ENCODE measurements around the gene CHKA.

The CHKA gene

DNA sequence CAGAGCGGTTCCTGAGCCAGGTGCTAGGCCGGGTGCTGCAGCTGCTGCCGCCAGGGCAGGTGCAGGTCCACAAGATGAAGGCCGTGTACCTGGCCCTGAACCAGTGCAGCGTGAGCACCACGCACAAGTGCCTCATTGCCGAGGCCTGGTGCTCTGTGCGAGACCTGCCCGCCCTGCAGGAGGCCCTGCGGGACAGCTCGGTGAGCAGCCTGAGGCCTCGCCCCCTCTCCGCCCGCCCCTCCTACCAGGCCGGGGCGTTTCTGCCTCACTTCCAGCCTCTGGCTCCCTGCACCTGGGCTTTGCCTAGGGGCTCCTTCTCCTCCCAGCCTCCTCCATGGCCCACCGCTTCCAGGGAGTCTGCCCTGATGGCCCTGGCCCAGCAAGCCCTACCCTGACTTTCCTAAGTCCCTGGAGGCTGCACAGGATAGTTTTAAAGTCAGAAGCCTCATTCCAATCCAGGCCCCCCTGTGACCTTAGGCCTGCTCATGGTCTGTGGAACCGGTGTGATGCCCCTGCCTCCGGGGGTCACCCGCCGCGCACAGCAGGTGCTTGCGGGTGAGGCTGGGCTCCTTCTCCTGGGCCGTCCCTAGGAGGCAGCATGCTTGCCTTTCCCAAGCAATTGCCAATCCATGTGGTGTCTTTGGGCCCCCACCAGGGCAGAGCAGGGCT is 76.9 kb downstream of the CHKA start:
- no peak for DNase-seq (ENCODE audit: low read depth)

DNA sequence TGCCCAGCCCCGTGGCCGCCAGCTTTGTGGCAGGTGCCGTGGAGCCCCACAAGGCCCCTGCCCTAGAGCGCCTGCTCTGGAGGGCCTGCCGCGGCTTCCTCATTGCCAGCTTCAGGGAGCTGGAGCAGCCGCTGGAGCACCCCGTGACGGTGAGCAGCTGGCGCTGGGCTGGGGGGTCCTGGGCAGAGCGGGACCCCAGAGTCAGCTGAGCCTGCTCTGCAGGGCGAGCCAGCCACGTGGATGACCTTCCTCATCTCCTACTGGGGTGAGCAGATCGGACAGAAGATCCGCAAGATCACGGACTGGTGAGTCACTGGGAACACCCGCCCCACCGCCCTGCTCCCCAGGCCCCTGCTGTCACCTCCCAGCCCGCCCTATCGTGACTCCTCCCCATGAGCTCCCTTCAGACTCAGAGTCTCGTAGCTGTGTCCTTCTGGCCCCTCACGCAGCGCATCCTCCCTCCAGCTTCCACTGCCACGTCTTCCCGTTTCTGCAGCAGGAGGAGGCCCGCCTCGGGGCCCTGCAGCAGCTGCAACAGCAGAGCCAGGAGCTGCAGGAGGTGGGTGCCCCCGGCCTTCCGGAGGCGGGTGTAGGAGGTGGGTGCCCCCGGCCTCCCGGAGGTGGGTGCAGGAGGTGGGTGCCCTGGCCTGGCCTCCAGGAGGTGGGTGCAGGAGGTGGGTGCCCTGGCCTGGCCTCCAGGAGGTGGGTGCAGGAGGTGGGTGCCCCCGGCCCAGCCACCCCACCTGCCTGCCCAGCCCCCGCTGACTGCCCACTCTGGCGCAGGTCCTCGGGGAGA is 77.6 kb downstream of the CHKA start:
- DNase-seq (ENCODE audit: low read depth) = peak; percentile 86

DNA sequence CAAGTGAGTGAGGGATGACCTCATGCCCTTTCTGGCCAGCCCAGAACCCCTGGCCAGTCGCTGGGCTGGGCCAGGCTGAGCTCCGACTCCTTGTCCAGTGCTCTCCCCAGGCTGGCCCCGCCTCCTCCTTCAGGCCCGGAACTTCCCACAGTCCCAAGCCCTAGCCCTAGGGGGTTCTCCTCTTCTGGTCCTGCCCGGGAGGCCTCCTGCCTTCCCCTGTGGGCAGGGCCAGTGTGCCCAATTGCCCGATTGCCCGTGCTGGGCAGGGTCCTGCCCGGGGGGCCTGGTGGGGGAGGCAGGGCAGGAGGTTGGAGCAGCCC is 78.2 kb downstream of the CHKA start:
- no peak for DNase-seq (ENCODE audit: low read depth)

DNA sequence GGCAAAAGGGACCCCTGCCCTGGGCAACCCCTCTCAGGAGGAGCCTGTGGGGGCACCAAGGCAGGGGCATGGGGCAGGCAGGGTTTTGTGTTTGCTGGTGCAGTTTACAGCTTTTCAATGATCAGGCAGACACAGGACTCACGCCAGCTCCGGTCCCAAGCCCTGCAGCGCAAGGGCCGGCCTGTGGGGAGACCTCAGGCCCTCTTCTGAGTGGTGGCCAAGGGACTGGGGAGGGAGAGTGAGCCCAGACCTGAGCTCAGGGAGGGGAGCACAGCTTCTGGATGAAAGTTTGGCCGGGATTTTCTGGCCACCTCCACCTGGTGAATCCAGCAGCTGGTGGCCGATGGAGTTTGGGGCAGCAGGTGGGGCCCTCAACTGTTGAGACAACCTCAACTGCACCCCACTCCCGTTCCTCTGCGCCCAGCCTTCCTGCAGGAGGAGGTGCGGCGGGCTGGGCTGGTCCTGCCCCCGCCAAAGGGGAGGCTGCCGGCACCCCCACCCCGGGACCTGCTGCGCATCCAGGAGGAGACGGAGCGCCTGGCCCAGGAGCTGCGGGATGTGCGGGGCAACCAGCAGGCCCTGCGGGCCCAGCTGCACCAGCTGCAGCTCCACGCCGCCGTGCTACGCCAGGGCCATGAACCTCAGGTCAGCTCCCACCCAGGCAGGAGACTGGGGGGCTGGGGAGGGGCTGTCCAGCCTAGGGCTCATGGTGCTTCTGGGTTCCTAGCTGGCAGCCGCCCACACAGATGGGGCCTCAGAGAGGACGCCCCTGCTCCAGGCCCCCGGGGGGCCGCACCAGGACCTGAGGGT is 78.8 kb downstream of the CHKA start:
- no peak for DNase-seq (ENCODE audit: low read depth)

DNA sequence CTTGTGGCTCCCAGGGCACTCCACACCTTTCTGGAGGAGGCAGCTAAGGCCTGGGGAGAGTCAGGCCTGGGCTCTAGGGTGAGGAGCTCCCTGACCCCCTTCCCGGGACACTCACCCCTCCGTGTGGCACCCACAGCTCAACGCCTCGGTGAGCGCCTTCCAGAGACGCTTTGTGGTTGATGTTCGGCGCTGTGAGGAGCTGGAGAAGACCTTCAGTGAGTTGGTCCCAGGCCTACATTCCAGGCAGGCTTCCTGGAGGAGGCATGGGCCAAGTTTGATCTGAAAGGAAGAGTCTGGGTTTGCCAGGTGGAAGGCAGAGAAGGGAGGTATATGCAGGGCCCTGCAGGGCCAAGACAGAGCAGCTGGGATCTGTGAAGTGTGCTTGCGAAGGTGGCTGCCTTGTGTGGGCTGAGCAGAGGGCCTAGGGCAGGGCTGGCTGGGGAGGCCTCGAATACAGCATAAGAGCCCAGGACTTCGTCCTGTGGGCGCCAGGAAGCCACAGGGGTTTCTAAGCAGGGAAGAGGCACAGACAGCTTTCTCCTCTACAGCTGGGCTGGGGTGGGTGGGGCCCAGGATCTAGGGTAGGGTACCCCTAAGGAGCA is 79.5 kb downstream of the CHKA start:
- no peak for DNase-seq (ENCODE audit: low read depth)

DNA sequence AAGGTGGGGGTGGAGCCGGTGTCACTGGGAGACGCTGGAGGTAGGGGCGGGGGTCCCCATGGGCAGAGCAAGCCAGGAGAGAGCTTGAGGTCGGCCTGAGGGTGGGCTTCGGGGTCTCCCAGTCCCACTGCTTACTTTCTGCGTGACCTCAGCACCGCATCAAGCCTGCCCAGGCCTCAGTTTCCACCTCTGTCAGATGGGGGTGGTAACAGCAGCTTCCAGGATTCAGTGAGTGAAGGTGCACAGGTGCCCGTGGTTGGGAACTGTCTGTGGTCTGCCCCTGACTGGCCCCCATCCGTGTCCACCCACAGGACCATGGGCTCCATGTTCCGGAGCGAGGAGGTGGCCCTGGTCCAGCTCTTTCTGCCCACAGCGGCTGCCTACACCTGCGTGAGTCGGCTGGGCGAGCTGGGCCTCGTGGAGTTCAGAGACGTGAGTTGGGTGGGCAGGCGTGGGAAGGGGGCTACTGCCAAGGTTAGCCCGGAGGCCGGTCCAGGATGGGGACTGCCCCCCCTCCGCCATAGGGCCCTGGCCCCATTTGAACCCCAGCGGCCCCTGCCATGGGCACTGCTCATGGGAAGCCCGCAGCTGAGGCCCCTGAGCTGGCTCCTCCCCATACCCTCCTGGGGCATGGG is 80.1 kb downstream of the CHKA start:
- no peak for DNase-seq (ENCODE audit: low read depth)

DNA sequence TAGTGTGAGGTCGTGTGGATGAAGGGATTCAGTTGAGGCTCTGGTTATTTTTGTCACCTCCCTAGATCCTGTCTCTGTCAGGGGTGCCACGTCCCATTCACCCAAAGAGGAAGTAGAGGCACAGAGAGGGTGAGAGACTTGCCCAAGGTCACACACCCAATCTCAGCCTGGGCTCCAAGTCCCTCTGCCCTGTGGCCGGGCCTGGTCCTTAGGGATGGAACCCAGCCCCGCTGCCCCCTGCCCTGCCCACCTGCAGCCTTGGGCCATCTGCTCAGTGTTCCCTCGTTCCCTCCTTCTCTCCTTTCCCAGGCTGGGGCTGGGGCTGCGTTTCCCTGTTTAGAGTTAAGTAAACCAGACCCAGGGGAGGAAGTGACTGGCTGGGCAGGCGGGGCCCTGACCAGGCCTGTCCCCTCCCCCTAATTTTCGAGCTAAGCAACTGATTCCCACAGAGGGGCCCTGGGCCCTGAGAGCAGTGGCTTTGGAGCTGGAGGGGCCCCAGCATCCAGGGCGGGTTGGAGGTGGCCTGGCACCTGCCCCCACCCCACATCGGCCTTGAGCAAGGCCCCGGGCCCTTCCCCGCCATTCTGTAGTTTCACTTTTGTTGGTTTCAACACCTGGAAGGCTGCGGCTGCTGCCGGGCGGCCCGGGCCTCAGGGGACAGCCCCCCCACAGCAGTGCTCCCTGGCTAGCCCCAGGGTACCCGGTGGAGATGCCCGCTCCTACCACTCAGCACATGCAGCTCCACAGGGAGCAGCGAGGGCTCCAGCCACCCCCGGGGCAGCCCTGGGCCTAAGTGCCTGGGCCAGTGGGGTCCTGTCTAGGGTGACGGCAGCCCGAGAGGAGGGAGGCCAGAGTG is 80.9 kb downstream of the CHKA start:
- DNase-seq (ENCODE audit: low read depth) = peak; percentile 79

DNA sequence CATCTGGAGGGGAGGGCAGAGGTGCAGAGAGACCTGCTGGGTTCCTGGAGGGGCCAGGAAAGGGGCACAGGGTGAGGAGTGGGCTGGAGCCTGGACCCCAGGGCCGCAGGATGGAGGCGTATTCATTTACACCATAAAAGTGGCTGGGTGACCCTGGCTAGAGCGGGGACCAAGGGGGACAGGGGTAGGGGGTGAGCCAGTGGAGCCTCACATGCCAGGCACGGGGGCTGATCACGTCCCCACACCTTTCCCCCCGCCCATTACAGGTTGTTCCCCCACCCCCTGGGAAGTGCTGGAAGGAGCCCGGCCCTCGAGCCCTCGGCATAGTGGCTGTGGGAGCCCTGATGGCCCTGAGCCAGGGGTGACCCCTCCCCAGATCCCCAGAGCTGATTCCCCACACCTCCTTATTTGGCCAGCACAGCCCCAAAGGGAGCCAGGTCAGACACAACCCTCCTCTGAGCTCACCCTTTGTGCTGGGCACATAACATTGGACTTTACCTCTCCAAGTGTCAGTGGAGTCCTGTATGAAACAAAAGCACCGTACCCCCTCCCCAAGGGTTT is 81.6 kb downstream of the CHKA start:
- DNase-seq (ENCODE audit: low read depth) = no peak

DNA sequence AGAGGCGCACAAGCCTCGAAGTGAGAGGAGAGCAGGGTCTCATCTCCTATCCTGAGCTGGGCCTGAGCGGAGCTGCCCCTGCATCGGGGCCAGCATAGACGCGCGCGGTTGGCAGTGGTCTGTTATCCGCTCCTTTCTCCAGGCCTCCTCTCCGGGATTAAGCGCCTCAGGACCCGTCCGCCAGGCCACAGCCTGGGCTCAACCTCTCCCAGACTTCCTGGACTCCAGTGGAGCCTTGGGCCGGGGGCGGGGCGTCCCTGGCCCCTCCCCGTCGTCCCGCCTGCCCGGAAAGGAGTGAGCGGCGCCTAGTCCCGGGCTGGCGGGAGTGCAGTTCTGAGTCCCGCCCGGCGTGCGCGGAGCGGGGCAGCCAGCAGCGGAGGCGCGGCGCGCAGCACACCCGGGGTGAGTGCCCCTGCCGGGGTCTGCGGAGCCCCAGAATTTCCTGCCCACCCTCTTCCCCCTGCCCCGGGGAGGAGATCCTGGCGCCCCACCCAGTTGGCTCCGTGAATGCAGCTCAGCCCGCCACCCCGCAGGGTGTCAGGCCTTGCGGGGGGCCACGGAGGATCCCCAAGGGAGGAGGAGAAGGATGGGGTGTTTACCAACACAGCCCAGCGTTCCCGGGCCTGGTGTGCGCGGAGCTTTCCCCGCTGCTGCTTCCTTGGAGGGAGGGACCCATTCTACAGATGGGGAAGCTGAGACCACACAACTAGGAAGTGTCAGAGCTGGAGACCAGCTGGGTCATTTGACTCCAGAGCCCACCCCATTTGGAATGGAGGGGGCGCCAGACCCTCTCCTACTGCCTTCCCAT is 82.3 kb downstream of the CHKA start, which contains the start of gene TCIRG1:
TSS of gene TCIRG1 (plus strand) at position 308 of the 808 bp plus-strand sequence. CDS start 2,247 bp downstream, outside the sequence.
- peak; percentile 77 for DNase-seq (ENCODE audit: low read depth)

DNA sequence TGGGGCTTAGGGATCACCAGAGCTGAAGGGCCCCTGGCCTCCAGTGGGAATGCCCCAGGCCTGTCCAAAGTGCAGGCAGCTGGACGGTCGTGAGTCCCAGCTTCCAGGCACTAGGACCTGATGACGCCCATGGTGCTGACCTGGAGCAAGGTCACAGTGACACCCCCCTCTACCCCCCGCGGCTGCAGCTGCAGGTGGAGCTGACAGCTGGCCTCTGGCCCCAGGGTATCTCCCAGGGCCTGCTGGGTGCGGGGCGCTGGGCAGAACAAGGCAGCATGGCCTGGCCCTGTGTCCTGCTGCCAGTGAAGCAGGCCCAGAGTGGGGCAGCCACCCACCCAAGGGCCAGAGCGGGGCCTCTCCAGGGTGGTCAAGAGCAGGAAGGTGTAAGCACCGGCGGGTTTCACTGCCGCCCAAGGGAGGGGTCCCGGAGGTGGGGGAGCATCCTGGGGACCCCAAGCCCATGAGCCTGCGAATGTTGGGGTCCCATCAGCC is 82.9 kb downstream of the CHKA start:
- DNase-seq (ENCODE audit: low read depth) = no peak

DNA sequence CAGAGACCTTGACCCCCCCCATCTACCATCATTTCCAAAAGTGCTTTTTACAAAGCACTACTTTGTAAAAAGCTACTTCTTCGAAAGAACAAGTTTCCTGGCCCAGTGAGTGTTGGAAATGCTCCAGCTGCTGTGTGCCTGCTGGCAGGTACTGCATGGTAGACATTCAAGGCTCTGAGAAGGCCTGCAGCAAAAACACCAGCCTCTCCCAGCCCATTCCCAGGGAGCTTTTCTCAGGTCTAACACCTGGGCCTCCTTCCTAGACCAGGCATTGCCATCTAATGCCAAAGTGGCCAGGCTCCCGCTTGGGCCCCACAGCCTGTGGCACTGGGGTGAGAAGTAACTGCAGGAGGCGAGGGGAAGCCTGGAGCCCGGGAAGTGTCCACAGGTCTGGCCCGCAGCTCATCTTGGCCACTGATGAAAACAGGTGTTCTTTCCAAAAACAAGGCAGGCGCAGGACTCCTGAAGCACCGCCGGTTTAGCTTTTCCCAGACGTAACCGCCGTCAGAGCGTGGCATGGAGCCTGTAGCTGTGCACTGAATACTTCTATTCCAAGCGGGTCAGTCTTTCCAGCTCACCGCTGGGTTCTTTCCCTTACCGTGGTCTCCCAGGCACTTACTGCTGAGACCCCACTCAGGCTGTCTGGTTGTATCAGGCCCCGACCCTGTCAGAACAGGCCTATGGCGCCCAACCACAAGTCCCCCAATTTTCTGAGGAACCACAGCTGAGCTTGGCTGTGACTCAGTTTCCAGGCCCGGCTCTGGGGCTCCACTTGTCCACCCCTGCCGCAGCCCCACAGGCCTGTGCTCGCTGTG is 83.6 kb downstream of the CHKA start:
- no peak for DNase-seq (ENCODE audit: low read depth)

DNA sequence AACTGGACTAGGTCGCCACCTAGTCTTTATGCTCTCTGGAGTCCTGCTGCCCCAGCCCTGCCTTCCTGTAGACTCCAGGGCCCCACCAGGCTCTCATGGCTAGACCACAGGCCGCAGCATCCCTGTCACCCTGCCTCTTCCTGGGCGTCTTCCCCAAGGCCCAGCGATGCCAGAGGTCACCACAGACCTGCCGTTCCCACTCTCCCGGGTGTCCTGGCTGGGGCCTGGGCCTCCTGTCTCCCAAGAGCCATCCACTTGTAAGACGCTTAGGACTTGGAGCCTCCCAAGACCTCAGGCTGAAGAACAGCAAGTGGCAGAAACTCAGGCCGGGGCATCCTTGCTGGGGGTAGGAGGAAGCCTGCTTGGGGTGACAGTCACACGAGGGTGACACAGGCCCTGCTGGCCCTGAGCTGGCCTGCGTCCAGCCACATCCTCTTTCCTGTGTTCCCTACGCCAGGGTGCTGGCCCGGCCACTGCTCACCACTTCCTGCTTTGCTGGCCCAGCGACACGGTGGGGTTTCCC is 84.4 kb downstream of the CHKA start:
- no peak for DNase-seq (ENCODE audit: low read depth)

DNA sequence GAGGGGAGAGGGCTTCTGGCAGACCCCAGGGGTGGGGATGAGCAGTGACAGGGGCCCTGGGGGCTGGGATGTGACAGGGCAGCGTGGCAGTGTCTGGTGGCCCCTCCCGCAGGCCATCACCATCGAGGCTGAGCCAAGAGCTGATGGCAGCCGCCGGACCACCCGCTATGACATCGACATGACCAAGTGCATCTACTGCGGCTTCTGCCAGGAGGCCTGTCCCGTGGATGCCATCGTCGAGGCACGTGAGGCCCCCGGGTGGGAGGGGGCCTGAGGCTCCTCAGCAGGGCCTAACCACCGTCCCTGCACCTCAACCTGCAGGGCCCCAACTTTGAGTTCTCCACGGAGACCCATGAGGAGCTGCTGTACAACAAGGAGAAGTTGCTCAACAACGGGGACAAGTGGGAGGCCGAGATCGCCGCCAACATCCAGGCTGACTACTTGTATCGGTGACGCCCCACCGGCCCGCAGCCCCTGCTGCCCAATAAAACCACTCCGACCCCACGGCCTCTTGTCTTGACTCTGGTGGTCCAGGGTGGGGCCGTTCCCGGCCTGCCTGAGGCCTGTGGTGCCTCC is 85.0 kb downstream of the CHKA start:
- DNase-seq (ENCODE audit: low read depth) = no peak

DNA sequence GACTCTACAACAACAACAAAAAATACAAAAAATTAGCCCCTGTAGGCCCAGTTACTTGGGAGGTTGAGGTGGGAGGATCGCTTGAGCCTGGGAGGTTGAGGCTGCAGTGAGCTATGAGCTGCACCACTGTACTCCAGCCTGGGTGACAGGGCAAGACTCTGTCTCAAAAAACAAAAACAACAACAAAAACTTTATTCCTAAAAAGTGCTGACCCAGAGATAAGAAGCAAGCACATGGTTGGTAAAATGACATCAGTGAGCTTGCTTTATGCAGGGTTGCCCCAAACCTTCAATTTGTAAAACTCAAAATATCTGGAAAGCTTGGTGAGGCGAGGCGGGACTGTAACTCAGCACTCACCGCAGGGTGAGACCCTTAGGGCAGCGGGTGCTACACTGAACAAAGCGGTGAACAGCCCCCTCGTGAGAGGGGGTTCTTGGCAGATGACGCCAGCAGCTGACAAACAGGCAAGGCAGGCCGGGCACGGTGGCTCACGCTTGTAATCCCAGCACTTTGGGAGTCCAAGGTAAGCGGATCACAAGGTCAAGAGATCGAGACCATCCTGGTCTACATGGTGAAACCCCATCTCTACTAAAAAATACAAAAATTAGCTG is 85.8 kb downstream of the CHKA start:
- no peak for DNase-seq (ENCODE audit: low read depth)

DNA sequence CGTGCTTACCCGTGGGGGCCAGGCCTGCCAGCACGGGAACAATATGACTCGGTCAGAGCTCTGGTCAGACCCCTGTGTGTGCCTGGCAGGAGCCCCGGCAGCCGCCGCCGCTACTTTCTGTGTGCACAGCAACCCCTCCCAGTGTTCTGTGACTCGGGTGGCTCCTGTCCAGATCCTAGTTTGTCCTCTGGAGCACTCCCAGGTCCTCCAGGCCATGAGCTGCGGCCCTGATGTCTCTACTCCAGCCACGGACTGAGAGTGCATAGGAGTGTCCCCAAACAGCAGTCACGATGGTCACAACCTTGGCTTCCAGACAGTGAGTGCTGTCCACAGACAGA is 87.5 kb downstream of the CHKA start:
- DNase-seq (ENCODE audit: low read depth) = no peak

DNA sequence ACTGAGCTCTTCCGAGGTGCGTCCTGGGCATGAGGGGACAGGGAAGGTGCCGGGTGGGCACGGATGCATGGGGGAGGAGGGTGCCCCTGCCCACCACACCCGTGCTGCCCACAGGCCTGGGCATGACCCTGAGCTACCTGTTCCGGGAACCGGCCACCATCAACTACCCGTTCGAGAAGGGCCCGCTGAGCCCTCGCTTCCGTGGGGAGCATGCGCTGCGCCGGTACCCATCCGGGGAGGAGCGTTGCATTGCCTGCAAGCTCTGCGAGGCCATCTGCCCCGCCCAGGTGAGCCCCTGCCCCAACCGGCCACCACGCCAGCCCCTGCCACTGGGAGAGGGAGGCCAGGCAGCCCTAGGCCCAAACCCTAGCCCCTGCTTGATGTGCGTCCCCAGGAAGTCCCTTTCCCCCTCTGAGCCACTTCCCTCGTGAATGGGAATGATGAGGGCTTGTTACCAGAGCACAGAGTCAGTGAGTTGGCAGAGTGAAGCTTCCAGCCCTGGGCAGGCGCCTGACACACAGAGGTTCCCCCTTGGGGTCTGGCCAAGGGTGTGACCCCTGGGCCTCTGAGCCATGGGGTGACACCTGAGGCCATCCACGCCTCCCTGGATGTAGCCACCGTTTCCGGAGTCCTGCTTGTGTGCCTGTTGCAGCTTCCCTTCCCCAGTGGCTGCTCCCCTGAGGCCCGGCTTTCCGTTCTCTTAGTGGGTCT is 88.0 kb downstream of the CHKA start:
- DNase-seq (ENCODE audit: low read depth) = no peak

DNA sequence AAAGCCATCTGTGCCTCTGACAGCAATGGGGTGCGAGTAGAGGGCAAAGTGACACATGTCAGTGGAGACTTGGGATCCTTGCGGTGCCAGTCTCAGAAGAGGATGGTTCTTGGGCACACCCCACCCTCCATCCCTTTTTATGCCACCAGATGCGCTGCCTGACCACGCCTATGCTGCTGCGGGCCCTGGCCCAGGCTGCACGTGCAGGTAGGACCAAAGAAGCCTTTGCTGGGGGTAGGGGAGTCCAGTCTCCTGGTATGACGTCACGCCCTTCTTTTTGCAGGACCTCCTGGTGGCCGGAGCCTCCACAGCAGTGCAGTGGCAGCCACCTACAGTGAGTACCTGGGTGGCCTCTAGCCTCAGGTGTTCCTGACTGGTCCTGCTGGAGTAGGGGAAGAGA is 89.2 kb downstream of the CHKA start:
- no peak for DNase-seq (ENCODE audit: low read depth)

Measured in amniotic epithelial cell (primary cell).